ENCODE results near the gene PPFIA3.
A peak's percentile ranks its signal among the peaks of the same experiment; 100 is the strongest.
"Not testable (repeated sequence)": the region's sequence is repeated elsewhere in the genome, so short reads cannot be mapped to it uniquely, and the experiment has no call there.

The PPFIA3 gene
- total RNA-seq, result 12.7 to 14.9 reads per million in 2 donors

- DNase-seq, result no peak
Observed at GRCh38 chr19:49119411-49120324, at the start of gene PPFIA3. TSS of gene PPFIA3 (plus strand) at chr19:49119544. CDS start at chr19:49127874, 8,330 bp downstream.

- DNase-seq, result no peak
Observed at GRCh38 chr19:49070416-49070815, 48.9 kb upstream of the PPFIA3 start.

- no peak for DNase-seq
Observed at GRCh38 chr19:49071860-49072547, 47.3 kb upstream of the PPFIA3 start.

- no peak for DNase-seq
Observed at GRCh38 chr19:49073514-49074378, 45.6 kb upstream of the PPFIA3 start.

- DNase-seq, result not testable (repeated sequence)
Observed at GRCh38 chr19:49074869-49075268, 44.5 kb upstream of the PPFIA3 start.

GRCh38 chr19:49080392-49080791 is 39.0 kb upstream of the PPFIA3 start:
- no peak for DNase-seq

- DNase-seq, result no peak
Observed at GRCh38 chr19:49081273-49081672, 38.1 kb upstream of the PPFIA3 start.

GRCh38 chr19:49084206-49085019 is 34.9 kb upstream of the PPFIA3 start:
- no peak for DNase-seq

GRCh38 chr19:49085020-49085867 is 34.1 kb upstream of the PPFIA3 start, which contains the start of gene SNRNP70:
TSS of gene SNRNP70 (plus strand) at chr19:49085451. CDS start at chr19:49086415, 964 bp downstream.
- peak; percentile 100 for DNase-seq

GRCh38 chr19:49085868-49086232 is 33.5 kb upstream of the PPFIA3 start:
- DNase-seq, result no peak

GRCh38 chr19:49086296-49086695 is 33.0 kb upstream of the PPFIA3 start:
- no peak for DNase-seq

- DNase-seq, result no peak
Observed at GRCh38 chr19:49091391-49092038, 27.8 kb upstream of the PPFIA3 start.

GRCh38 chr19:49092686-49093085 is 26.7 kb upstream of the PPFIA3 start:
- no peak for DNase-seq

GRCh38 chr19:49094505-49095482 is 24.6 kb upstream of the PPFIA3 start:
- no peak for DNase-seq

- DNase-seq, result no peak
Observed at GRCh38 chr19:49097453-49098288, 21.7 kb upstream of the PPFIA3 start.

- no peak for DNase-seq
Observed at GRCh38 chr19:49098795-49099194, 20.5 kb upstream of the PPFIA3 start.

GRCh38 chr19:49101160-49101559 is 18.2 kb upstream of the PPFIA3 start:
- DNase-seq, result no peak

- no peak for DNase-seq
Observed at GRCh38 chr19:49102303-49102702, 17.0 kb upstream of the PPFIA3 start.

All from activated gamma-delta T cell (primary cell).